CD4-positive, CD25-positive, alpha-beta regulatory T cell (primary cell): ENCODE results near the gene BABAM2. TPM values are rescaled to one million over a fixed set of nuclear protein-coding genes. Genes with fewer than 3 reads are reported as not detected.
A peak's percentile ranks its signal among the peaks of the same experiment; 100 is the strongest.

ENCODE experiments used
- ATAC-seq, 2 donors: fragments of 150-1000 bp; cut with Tn5 transposase; one replicate each; pipeline ENCODE4 v1.10.0; 2021; ENCODE audit warnings: low read depth in 2 of 2, moderate number of reproducible peaks in 2 of 2, moderate library complexity in 1 of 2
- DNase-seq, 3 donors: peaks; one replicate each; pipeline versions ENCODE4 v3.0.0 to v3.0.0-alpha.2; 2012 to 2022; ENCODE audit warnings: mixed read lengths in 1 of 3
- H3K27ac ChIP-seq: one replicate; pipeline ENCODE4 v1.7.0; 2013; ENCODE audit warnings: mild to moderate bottlenecking, low read length; ENCODE audit not compliant: insufficient read depth, poor library complexity, severe bottlenecking
- H3K27me3 ChIP-seq: one replicate; pipeline ENCODE4 v1.7.0; 2013; ENCODE audit warnings: low read length; ENCODE audit not compliant: control insufficient read depth, insufficient read depth
- H3K36me3 ChIP-seq: one replicate; pipeline ENCODE4 v1.7.0; 2013; ENCODE audit warnings: mild to moderate bottlenecking, low read length, moderate library complexity; ENCODE audit not compliant: control insufficient read depth, insufficient read depth
- H3K4me1 ChIP-seq: 2 replicates; pipeline ENCODE4 v1.7.0; 2013; ENCODE audit warnings: mild to moderate bottlenecking, low read length; ENCODE audit not compliant: insufficient read depth, control insufficient read depth, poor library complexity, severe bottlenecking
- H3K4me3 ChIP-seq: one replicate; pipeline ENCODE4 v1.7.0; 2013; ENCODE audit warnings: low read depth, mild to moderate bottlenecking, low read length, moderate library complexity
- H3K9me3 ChIP-seq, 2 experiments: 1 replicate in 1 of 2; 2 replicates in 1 of 2; pipeline ENCODE4 v1.7.0; 2013; ENCODE audit warnings: low read length in 2 of 2, mild to moderate bottlenecking in 1 of 2, moderate library complexity in 1 of 2; ENCODE audit not compliant: control insufficient read depth in 2 of 2
- H3K27ac Mint-ChIP-seq, 3 donors: one replicate each; pipeline ENCODE4 v1.8.0; 2020 to 2022; ENCODE audit warnings: mild to moderate bottlenecking in 3 of 3, mixed read lengths in 3 of 3, moderate library complexity in 2 of 3
- H3K27me3 Mint-ChIP-seq: one replicate; pipeline ENCODE4 v1.8.0; 2022; ENCODE audit warnings: mild to moderate bottlenecking, mixed read lengths
- H3K36me3 Mint-ChIP-seq: one replicate; pipeline ENCODE4 v1.8.0; 2020; ENCODE audit warnings: mixed read lengths
- H3K4me1 Mint-ChIP-seq, 4 donors: one replicate each; pipeline ENCODE4 v1.8.0; 2020 to 2022; ENCODE audit warnings: mixed read lengths in 4 of 4, mild to moderate bottlenecking in 1 of 4
- H3K4me3 Mint-ChIP-seq, 4 donors: one replicate each; pipeline ENCODE4 v1.8.0; 2020 to 2022; ENCODE audit warnings: mild to moderate bottlenecking in 4 of 4, mixed read lengths in 4 of 4, moderate library complexity in 3 of 4
- H3K9me3 Mint-ChIP-seq, 7 donors: one replicate each; pipeline ENCODE4 v1.8.0; 2020 to 2022; ENCODE audit warnings: mixed read lengths in 7 of 7, mild to moderate bottlenecking in 3 of 7, moderate library complexity in 2 of 7
- polyA plus RNA-seq, 4 donors: library from polyadenylated mRNA; unstranded; fragments of 300-500 nt; fragmentation: Illumina TruSeq; gene quantifications; one replicate each; pipeline ENCODE4 v1.2.3, GENCODE V29; 2021
- total RNA-seq: library from RNA; stranded (reverse); gene quantifications from one replicate; pipeline ENCODE4 v1.2.3, GENCODE V29; 2022

BABAM2 gene
- total and polyA plus RNA-seq, 5 donors from 2014 or later, result 42.9 to 70.0 (median 58.5) TPM

GRCh38 chr2:28209261-28209691 is 318.7 kb downstream of the BABAM2 start:
- Histone ChIP-seq H3K27me3 (no peaks in the 10 kb centered on the region), H3K27ac (no peak overlapping the region), H3K4me1 (no peaks in the 10 kb centered on the region), H3K9me3 (no peaks in the 10 kb centered on the region), H3K36me3 (no peaks in the 10 kb centered on the region), H3K4me3 (no peak overlapping the region)
- H3K27me3 Mint-ChIP-seq, result no peaks in the 10 kb centered on the region
- DNase-seq (no peak), ATAC-seq (no peak)
- no peak overlapping the region for H3K27ac Mint-ChIP-seq
- no peak overlapping the region for H3K4me3 Mint-ChIP-seq
- peaks cover 0 to 15% (median 6%) of the 10 kb centered on the region in 4 donors for H3K4me1 Mint-ChIP-seq
- H3K36me3 Mint-ChIP-seq, result peaks cover 5% of the 10 kb centered on the region
- H3K9me3 Mint-ChIP-seq, result no peaks in the 10 kb centered on the region

- Histone ChIP-seq H3K4me1 (no peaks in the 10 kb centered on the region), H3K27ac (no peak overlapping the region), H3K27me3 (no peaks in the 10 kb centered on the region), H3K36me3 (no peaks in the 10 kb centered on the region), H3K9me3 (no peaks in the 10 kb centered on the region), H3K4me3 (no peak overlapping the region)
- Mint-ChIP-seq H3K27me3 (no peaks in the 10 kb centered on the region), H3K27ac (no peak overlapping the region), H3K4me3 (no peak overlapping the region), H3K36me3 (no peaks in the 10 kb centered on the region), H3K4me1 (peaks cover 0 to 20% (median 8%) of the 10 kb centered on the region in 4 donors), H3K9me3 (no peaks in the 10 kb centered on the region)
- ATAC-seq, result no peak
- no peak for DNase-seq
Measured at GRCh38 chr2:28209864-28210263, 319.3 kb downstream of the BABAM2 start.

GRCh38 chr2:28210535-28210934 is 320.0 kb downstream of the BABAM2 start:
- no peaks in the 10 kb centered on the region for H3K27me3 Mint-ChIP-seq
- H3K4me1 ChIP-seq, result no peaks in the 10 kb centered on the region
- H3K27me3 ChIP-seq, result no peaks in the 10 kb centered on the region
- H3K4me3 ChIP-seq, result no peak overlapping the region
- H3K4me1 Mint-ChIP-seq, result peaks cover 0 to 20% (median 8%) of the 10 kb centered on the region in 4 donors
- no peaks in the 10 kb centered on the region for H3K36me3 Mint-ChIP-seq
- no peaks in the 10 kb centered on the region for H3K36me3 ChIP-seq
- H3K27ac ChIP-seq, result no peak overlapping the region
- DNase-seq, result no peak
- no peak overlapping the region for H3K4me3 Mint-ChIP-seq
- H3K9me3 ChIP-seq, result no peaks in the 10 kb centered on the region
- no peaks in the 10 kb centered on the region for H3K9me3 Mint-ChIP-seq
- ATAC-seq, result no peak
- H3K27ac Mint-ChIP-seq, result no peak overlapping the region

- Mint-ChIP-seq H3K4me3 (no peak overlapping the region), H3K9me3 (no peaks in the 10 kb centered on the region), H3K36me3 (peaks cover 3% of the 10 kb centered on the region), H3K27ac (no peak overlapping the region), H3K27me3 (no peaks in the 10 kb centered on the region), H3K4me1 (peaks cover 0 to 16% (median 12%) of the 10 kb centered on the region in 4 donors)
- no peaks in the 10 kb centered on the region for H3K27me3 ChIP-seq
- no peaks in the 10 kb centered on the region for H3K4me1 ChIP-seq
- H3K27ac ChIP-seq, result no peak overlapping the region
- DNase-seq, result no peak
- no peaks in the 10 kb centered on the region for H3K36me3 ChIP-seq
- no peak overlapping the region for H3K4me3 ChIP-seq
- no peak for ATAC-seq
- H3K9me3 ChIP-seq, result no peaks in the 10 kb centered on the region
Measured at GRCh38 chr2:28216331-28216730, 325.8 kb downstream of the BABAM2 start.

DNA sequence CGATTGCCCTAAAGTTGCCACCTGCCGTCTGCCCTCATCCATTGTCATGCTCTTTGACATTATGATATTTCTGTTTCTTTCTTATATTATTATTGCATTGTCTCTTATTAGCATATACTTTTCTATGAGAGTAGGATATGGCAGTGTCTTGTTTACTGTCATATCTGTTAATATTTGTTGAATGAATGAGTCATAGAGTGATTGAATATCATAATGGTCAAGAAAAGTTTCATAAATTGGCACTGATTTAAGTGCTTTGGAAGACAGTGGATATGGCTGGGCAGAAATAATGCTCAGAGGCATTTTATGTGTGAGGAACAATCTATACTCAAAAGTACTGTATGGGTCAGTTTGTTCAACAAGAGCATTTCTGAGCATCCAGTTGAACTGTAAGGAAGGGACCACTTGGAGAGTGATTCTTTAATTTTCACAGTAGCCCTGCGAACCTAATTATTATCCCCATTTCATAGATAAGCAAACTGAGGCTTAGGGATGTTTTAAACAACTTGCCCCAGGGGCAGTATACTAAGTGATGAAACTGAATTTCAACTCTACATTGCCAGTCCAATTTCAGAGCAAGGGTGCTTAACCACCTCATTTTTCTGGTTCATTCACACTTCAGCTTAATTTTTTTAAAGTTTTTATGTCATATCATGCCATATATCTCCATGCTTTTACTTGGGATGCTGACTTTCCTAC is 326.7 kb downstream of the BABAM2 start:
- H3K36me3 ChIP-seq, result no peaks in the 10 kb centered on the region
- no peaks in the 10 kb centered on the region for H3K4me1 ChIP-seq
- H3K4me3 ChIP-seq, result no peak overlapping the region
- DNase-seq (no peak), ATAC-seq (no peak)
- H3K9me3 ChIP-seq, result no peaks in the 10 kb centered on the region
- Mint-ChIP-seq H3K36me3 (peaks cover 3% of the 10 kb centered on the region), H3K4me1 (peaks cover 0 to 16% (median 12%) of the 10 kb centered on the region in 4 donors), H3K27ac (no peak overlapping the region), H3K9me3 (no peaks in the 10 kb centered on the region), H3K27me3 (no peaks in the 10 kb centered on the region), H3K4me3 (no peak overlapping the region)
- no peaks in the 10 kb centered on the region for H3K27me3 ChIP-seq
- H3K27ac ChIP-seq, result no peak overlapping the region

DNA sequence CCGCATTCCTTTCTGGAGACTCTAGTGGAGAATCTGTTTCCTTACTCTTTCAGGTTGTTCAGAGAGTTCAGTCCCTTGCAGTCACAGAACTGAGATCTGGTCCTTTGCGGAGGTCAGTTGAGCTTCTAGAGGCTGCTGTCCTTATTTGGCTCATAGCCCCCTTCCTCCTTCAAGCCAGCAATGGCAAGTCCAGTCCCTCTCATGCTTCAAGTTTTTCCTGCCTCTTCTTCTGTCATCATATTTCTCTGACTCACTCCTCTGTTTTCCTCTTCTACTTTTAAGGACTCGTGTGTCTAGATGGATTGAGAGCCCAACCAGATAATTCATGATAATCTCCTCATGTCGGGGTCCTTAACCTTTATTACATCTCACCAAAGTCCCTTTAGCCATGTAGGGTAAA is 328.6 kb downstream of the BABAM2 start:
- Mint-ChIP-seq H3K27me3 (no peaks in the 10 kb centered on the region), H3K4me1 (peaks cover 5 to 15% (median 7%) of the 10 kb centered on the region in 4 donors), H3K27ac (no peak overlapping the region), H3K9me3 (no peaks in the 10 kb centered on the region), H3K4me3 (no peak overlapping the region), H3K36me3 (peaks cover 7% of the 10 kb centered on the region)
- Histone ChIP-seq H3K9me3 (no peaks in the 10 kb centered on the region), H3K27ac (no peak overlapping the region), H3K36me3 (no peaks in the 10 kb centered on the region), H3K4me3 (no peak overlapping the region), H3K27me3 (no peaks in the 10 kb centered on the region), H3K4me1 (no peaks in the 10 kb centered on the region)
- DNase-seq, result no peak
- ATAC-seq, result no peak

- Mint-ChIP-seq H3K36me3 (peaks cover 7% of the 10 kb centered on the region), H3K27me3 (no peaks in the 10 kb centered on the region), H3K4me1 (peaks cover 0 to 9% (median 6%) of the 10 kb centered on the region in 4 donors), H3K9me3 (no peaks in the 10 kb centered on the region), H3K27ac (peak overlapping the region in 1 of 3 donors; percentile 6), H3K4me3 (no peak overlapping the region)
- Histone ChIP-seq H3K27me3 (no peaks in the 10 kb centered on the region), H3K4me3 (no peak overlapping the region), H3K4me1 (no peaks in the 10 kb centered on the region), H3K27ac (no peak overlapping the region), H3K36me3 (no peaks in the 10 kb centered on the region), H3K9me3 (no peaks in the 10 kb centered on the region)
- DNase-seq, result no peak
- no peak for ATAC-seq
Measured at GRCh38 chr2:28219758-28220368, 329.3 kb downstream of the BABAM2 start.
